ENCODE data around the gene PROSER3. TPM values are rescaled to one million over a fixed set of nuclear protein-coding genes. Genes with fewer than 3 reads are reported as not detected.

PROSER3 gene
- total RNA-seq, 1 donor: 5.8 TPM

DNA sequence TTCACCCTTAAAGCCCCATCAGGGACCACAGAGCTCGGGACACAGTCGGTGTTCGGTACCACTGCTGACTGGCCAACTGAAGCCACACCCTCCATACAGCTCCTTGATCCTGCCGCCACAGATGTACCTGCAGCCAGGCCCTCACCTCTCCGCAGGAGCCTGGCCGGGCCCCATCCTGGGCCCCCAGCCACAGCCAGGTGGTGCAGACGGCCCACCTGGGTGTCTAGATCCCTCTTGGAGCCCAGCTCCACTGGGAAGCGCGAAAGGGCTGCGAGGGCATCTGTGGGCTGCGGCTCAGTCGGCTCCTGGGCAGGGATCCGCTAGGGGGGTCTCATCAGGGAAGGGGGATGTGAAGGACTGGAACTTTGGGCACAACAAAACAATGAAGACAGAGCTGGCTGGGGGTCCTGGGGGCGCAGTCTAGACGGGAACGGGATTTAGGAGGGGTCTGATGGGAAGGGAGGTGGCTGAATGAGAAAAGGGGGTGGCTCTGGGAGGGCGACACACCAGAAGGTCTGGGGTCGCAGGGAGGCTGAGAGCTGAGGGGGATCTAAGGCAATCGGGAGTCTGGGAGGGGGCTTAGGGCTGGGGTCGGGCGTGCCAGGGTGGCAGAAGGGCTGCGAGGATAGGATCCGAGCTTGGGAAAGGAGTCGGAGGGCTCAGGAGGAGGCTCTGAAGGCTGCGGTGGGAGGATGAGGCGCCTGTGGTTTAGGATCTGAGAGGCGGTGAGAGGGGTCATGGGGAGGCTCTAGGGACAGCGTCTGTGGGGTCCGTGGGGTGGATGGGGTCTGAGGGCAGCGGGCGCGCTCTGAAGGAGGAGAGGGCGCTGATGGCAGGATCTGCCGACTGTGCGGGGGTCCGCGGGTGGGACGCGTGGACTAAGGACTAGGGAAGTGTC, 38.9 kb downstream of the PROSER3 start:
- Histone ChIP-seq H3K27me3 (ENCODE audit: insufficient read depth, low read length) (peaks cover 33% of the 10 kb centered on the region), H3K4me3 (ENCODE audit: insufficient read depth, low read length) (no peak overlapping the region), H3K79me2 (ENCODE audit: insufficient read depth, low read length) (no peaks in the 10 kb centered on the region), H3K9me3 (ENCODE audit: low read depth, low read length) (no peaks in the 10 kb centered on the region), H3K4me1 (ENCODE audit: insufficient read depth, low read length) (peaks cover 2% of the 10 kb centered on the region), H3K4me2 (ENCODE audit: insufficient read depth, low read length) (no peak overlapping the region), H4K20me1 (ENCODE audit: insufficient read depth, low read length) (no peaks in the 10 kb centered on the region), H3K36me3 (ENCODE audit: insufficient read depth, low read length) (no peaks in the 10 kb centered on the region), H3K27ac (ENCODE audit: low read depth, low read length) (no peak overlapping the region), H2AFZ (ENCODE audit: low read length) (no peak overlapping the region)
- DNase-seq (ENCODE audit: insufficient read length, low spot score, missing footprints): peak; percentile 37
- no peak for TF ChIP-seq CTCF (IDR thresholded peaks at IDR 0.05; ENCODE audit: extremely low read depth, low read depth, low read length)

- Histone ChIP-seq H3K4me2 (ENCODE audit: insufficient read depth, low read length) (no peak overlapping the region), H3K36me3 (ENCODE audit: insufficient read depth, low read length) (no peaks in the 10 kb centered on the region), H2AFZ (ENCODE audit: low read length) (no peak overlapping the region), H3K79me2 (ENCODE audit: insufficient read depth, low read length) (no peaks in the 10 kb centered on the region), H3K4me1 (ENCODE audit: insufficient read depth, low read length) (peaks cover 2% of the 10 kb centered on the region), H3K9me3 (ENCODE audit: low read depth, low read length) (no peaks in the 10 kb centered on the region), H3K27ac (ENCODE audit: low read depth, low read length) (no peak overlapping the region), H3K4me3 (ENCODE audit: insufficient read depth, low read length) (no peak overlapping the region), H4K20me1 (ENCODE audit: insufficient read depth, low read length) (no peaks in the 10 kb centered on the region), H3K27me3 (ENCODE audit: insufficient read depth, low read length) (peaks cover 33% of the 10 kb centered on the region)
- TF ChIP-seq CTCF (IDR thresholded peaks at IDR 0.05; ENCODE audit: extremely low read depth, low read depth, low read length): no peak
- DNase-seq (ENCODE audit: insufficient read length, low spot score, missing footprints): peak; percentile 36
These were observed 39.7 kb downstream of the PROSER3 start for GRCh38 chr19:35797663-35798062.

- Histone ChIP-seq H2AFZ (ENCODE audit: low read length) (no peak overlapping the region), H3K4me3 (ENCODE audit: insufficient read depth, low read length) (no peak overlapping the region), H4K20me1 (ENCODE audit: insufficient read depth, low read length) (no peaks in the 10 kb centered on the region), H3K4me2 (ENCODE audit: insufficient read depth, low read length) (no peak overlapping the region), H3K4me1 (ENCODE audit: insufficient read depth, low read length) (no peaks in the 10 kb centered on the region), H3K27ac (ENCODE audit: low read depth, low read length) (no peak overlapping the region), H3K9me3 (ENCODE audit: low read depth, low read length) (no peaks in the 10 kb centered on the region), H3K79me2 (ENCODE audit: insufficient read depth, low read length) (no peaks in the 10 kb centered on the region), H3K27me3 (ENCODE audit: insufficient read depth, low read length) (peaks cover 14% of the 10 kb centered on the region), H3K36me3 (ENCODE audit: insufficient read depth, low read length) (no peaks in the 10 kb centered on the region)
- TF ChIP-seq CTCF (IDR thresholded peaks at IDR 0.05; ENCODE audit: extremely low read depth, low read depth, low read length): no peak
- DNase-seq (ENCODE audit: insufficient read length, low spot score, missing footprints): peak; percentile 27
These were observed 43.9 kb downstream of the PROSER3 start for GRCh38 chr19:35801828-35802227.

- H3K4me1 ChIP-seq (ENCODE audit: insufficient read depth, low read length): no peaks in the 10 kb centered on the region
- no peak overlapping the region for H3K27ac ChIP-seq (ENCODE audit: low read depth, low read length)
- H3K9me3 ChIP-seq (ENCODE audit: low read depth, low read length): no peaks in the 10 kb centered on the region
- no peak overlapping the region for H3K4me3 ChIP-seq (ENCODE audit: insufficient read depth, low read length)
- no peaks in the 10 kb centered on the region for H4K20me1 ChIP-seq (ENCODE audit: insufficient read depth, low read length)
- H3K79me2 ChIP-seq (ENCODE audit: insufficient read depth, low read length): no peaks in the 10 kb centered on the region
- no peak overlapping the region for H3K4me2 ChIP-seq (ENCODE audit: insufficient read depth, low read length)
- no peak overlapping the region for H2AFZ ChIP-seq (ENCODE audit: low read length)
- no peaks in the 10 kb centered on the region for H3K36me3 ChIP-seq (ENCODE audit: insufficient read depth, low read length)
- no peak for TF ChIP-seq CTCF (IDR thresholded peaks at IDR 0.05; ENCODE audit: extremely low read depth, low read depth, low read length)
- DNase-seq (ENCODE audit: insufficient read length, low spot score, missing footprints): peak; percentile 44
- peaks cover 6% of the 10 kb centered on the region for H3K27me3 ChIP-seq (ENCODE audit: insufficient read depth, low read length)
These were observed 47.6 kb downstream of the PROSER3 start for GRCh38 chr19:35805526-35806102.

All from osteoblast (primary cell).